ENCODE data around the gene RIMS1.

GRCh38 chr6:72081871-72082270, 195.5 kb downstream of the RIMS1 start:
- no peak for TF ChIP-seq CTCF (IDR thresholded peaks at IDR 0.05)
- TF ChIP-seq POLR2A (IDR thresholded peaks at IDR 0.05) = no peak
